ENCODE measurements around the gene SLC31A2.
A peak's percentile ranks its signal among the peaks of the same experiment; 100 is the strongest.
"Not testable (repeated sequence)": the region's sequence is repeated elsewhere in the genome, so short reads cannot be mapped to it uniquely, and the experiment has no call there.

SLC31A2 gene

GRCh38 chr9:113139953-113140352 lies 10.9 kb upstream of the SLC31A2 start:
- Mint-ChIP-seq H3K36me3 (ENCODE audit: low read depth) (no peaks in the 10 kb centered on the region), H3K4me3 (no peak overlapping the region), H3K27ac (no peak overlapping the region), H3K27me3 (peaks cover 19% of the 10 kb centered on the region), H3K4me1 (no peaks in the 10 kb centered on the region), H3K9me3 (peaks cover 9% of the 10 kb centered on the region)
- DNase-seq (no peak), ATAC-seq (no peak)

GRCh38 chr9:113140896-113141295 lies 9.9 kb upstream of the SLC31A2 start:
- not testable (repeated sequence) for H3K4me1 Mint-ChIP-seq; H3K4me3 Mint-ChIP-seq; DNase-seq; H3K36me3 Mint-ChIP-seq (ENCODE audit: low read depth); ATAC-seq; H3K27ac Mint-ChIP-seq; H3K9me3 Mint-ChIP-seq
- H3K27me3 Mint-ChIP-seq: peaks cover 22% of the 10 kb centered on the region

GRCh38 chr9:113143432-113144227 lies 7.2 kb upstream of the SLC31A2 start:
- Mint-ChIP-seq H3K27me3 (peaks cover 21% of the 10 kb centered on the region), H3K4me3 (no peak overlapping the region), H3K9me3 (peaks cover 9% of the 10 kb centered on the region), H3K27ac (no peak overlapping the region), H3K4me1 (no peaks in the 10 kb centered on the region), H3K36me3 (ENCODE audit: low read depth) (no peaks in the 10 kb centered on the region)
- DNase-seq (no peak), ATAC-seq (no peak)

GRCh38 chr9:113148372-113148705 lies 2.5 kb upstream of the SLC31A2 start:
- DNase-seq (no peak), ATAC-seq (no peak)
- H3K27ac Mint-ChIP-seq: no peak overlapping the region
- no peaks in the 10 kb centered on the region for H3K36me3 Mint-ChIP-seq (ENCODE audit: low read depth)
- H3K9me3 Mint-ChIP-seq: no peaks in the 10 kb centered on the region
- peaks cover 18% of the 10 kb centered on the region for H3K4me1 Mint-ChIP-seq
- H3K27me3 Mint-ChIP-seq: peaks cover 16% of the 10 kb centered on the region
- no peak overlapping the region for H3K4me3 Mint-ChIP-seq

GRCh38 chr9:113148781-113149510 lies 1.9 kb upstream of the SLC31A2 start:
- Mint-ChIP-seq H3K4me3 (no peak overlapping the region), H3K4me1 (peaks cover 18% of the 10 kb centered on the region), H3K27me3 (peaks cover 14% of the 10 kb centered on the region), H3K9me3 (no peaks in the 10 kb centered on the region), H3K27ac (no peak overlapping the region), H3K36me3 (ENCODE audit: low read depth) (no peaks in the 10 kb centered on the region)
- DNase-seq (no peak), ATAC-seq (no peak)

GRCh38 chr9:113149561-113149960 lies 1.2 kb upstream of the SLC31A2 start:
- H3K27ac Mint-ChIP-seq; ATAC-seq; DNase-seq; H3K9me3 Mint-ChIP-seq; H3K36me3 Mint-ChIP-seq (ENCODE audit: low read depth); H3K4me3 Mint-ChIP-seq: not testable (repeated sequence)
- Mint-ChIP-seq H3K4me1 (peaks cover 19% of the 10 kb centered on the region), H3K27me3 (peaks cover 11% of the 10 kb centered on the region)

- no peak overlapping the region for H3K27ac Mint-ChIP-seq
- ATAC-seq (no peak), DNase-seq (no peak)
- no peaks in the 10 kb centered on the region for H3K27me3 Mint-ChIP-seq
- no peaks in the 10 kb centered on the region for H3K36me3 Mint-ChIP-seq (ENCODE audit: low read depth)
- H3K9me3 Mint-ChIP-seq: no peaks in the 10 kb centered on the region
- peaks cover 41% of the 10 kb centered on the region for H3K4me1 Mint-ChIP-seq
- H3K4me3 Mint-ChIP-seq: peak overlapping the region; percentile 76
These were observed 1.2 kb downstream of the SLC31A2 start for GRCh38 chr9:113151696-113152630.

- no peaks in the 10 kb centered on the region for H3K9me3 Mint-ChIP-seq
- H3K36me3 Mint-ChIP-seq (ENCODE audit: low read depth): no peaks in the 10 kb centered on the region
- no peak overlapping the region for H3K27ac Mint-ChIP-seq
- peak overlapping the region; percentile 76 for H3K4me3 Mint-ChIP-seq
- H3K27me3 Mint-ChIP-seq: no peaks in the 10 kb centered on the region
- ATAC-seq (no peak), DNase-seq (no peak)
- peaks cover 41% of the 10 kb centered on the region for H3K4me1 Mint-ChIP-seq
These were observed 1.9 kb downstream of the SLC31A2 start for GRCh38 chr9:113152699-113153098.

- Mint-ChIP-seq H3K9me3 (no peaks in the 10 kb centered on the region), H3K4me1 (peaks cover 41% of the 10 kb centered on the region), H3K27me3 (no peaks in the 10 kb centered on the region), H3K4me3 (no peak overlapping the region), H3K27ac (no peak overlapping the region), H3K36me3 (ENCODE audit: low read depth) (peaks cover 3% of the 10 kb centered on the region)
- DNase-seq: no peak
- ATAC-seq: no peak
These were observed 2.8 kb downstream of the SLC31A2 start for GRCh38 chr9:113153599-113153998.

- Mint-ChIP-seq H3K9me3 (no peaks in the 10 kb centered on the region), H3K27me3 (no peaks in the 10 kb centered on the region), H3K4me3 (no peak overlapping the region), H3K4me1 (peaks cover 41% of the 10 kb centered on the region), H3K27ac (no peak overlapping the region), H3K36me3 (ENCODE audit: low read depth) (peaks cover 7% of the 10 kb centered on the region)
- no peak for ATAC-seq
- no peak for DNase-seq
These were observed 3.7 kb downstream of the SLC31A2 start for GRCh38 chr9:113154471-113154870.

GRCh38 chr9:113154946-113155345 lies 4.1 kb downstream of the SLC31A2 start:
- Mint-ChIP-seq H3K36me3 (ENCODE audit: low read depth) (peaks cover 7% of the 10 kb centered on the region), H3K27me3 (no peaks in the 10 kb centered on the region), H3K27ac (no peak overlapping the region), H3K9me3 (no peaks in the 10 kb centered on the region), H3K4me3 (no peak overlapping the region), H3K4me1 (peaks cover 41% of the 10 kb centered on the region)
- no peak for ATAC-seq
- DNase-seq: no peak

GRCh38 chr9:113155911-113156588 lies 5.2 kb downstream of the SLC31A2 start:
- H3K27me3 Mint-ChIP-seq: no peaks in the 10 kb centered on the region
- H3K4me3 Mint-ChIP-seq: peak overlapping the region; percentile 18
- peaks cover 7% of the 10 kb centered on the region for H3K36me3 Mint-ChIP-seq (ENCODE audit: low read depth)
- peak; percentile 44 for DNase-seq
- H3K9me3 Mint-ChIP-seq: no peaks in the 10 kb centered on the region
- peaks cover 36% of the 10 kb centered on the region for H3K4me1 Mint-ChIP-seq
- peak overlapping the region; percentile 63 for H3K27ac Mint-ChIP-seq
- peak; percentile 50 for ATAC-seq

GRCh38 chr9:113156880-113157279 lies 6.1 kb downstream of the SLC31A2 start:
- ATAC-seq (no peak), DNase-seq (no peak)
- Mint-ChIP-seq H3K27ac (no peak overlapping the region), H3K9me3 (no peaks in the 10 kb centered on the region), H3K4me3 (no peak overlapping the region), H3K27me3 (no peaks in the 10 kb centered on the region), H3K4me1 (peaks cover 32% of the 10 kb centered on the region), H3K36me3 (ENCODE audit: low read depth) (peaks cover 7% of the 10 kb centered on the region)

- DNase-seq (no peak), ATAC-seq (no peak)
- H3K4me1 Mint-ChIP-seq: peaks cover 23% of the 10 kb centered on the region
- peaks cover 14% of the 10 kb centered on the region for H3K36me3 Mint-ChIP-seq (ENCODE audit: low read depth)
- no peaks in the 10 kb centered on the region for H3K27me3 Mint-ChIP-seq
- H3K27ac Mint-ChIP-seq: no peak overlapping the region
- no peak overlapping the region for H3K4me3 Mint-ChIP-seq
- H3K9me3 Mint-ChIP-seq: no peaks in the 10 kb centered on the region
These were observed 7.6 kb downstream of the SLC31A2 start for GRCh38 chr9:113158446-113158845.

Data from activated naive CD8-positive, alpha-beta T cell treated with anti-CD3 and anti-CD28 coated beads, Interleukin-2, amount 50 U/mL, for 24 hours (primary cell).